ENCODE data around the gene NRN1L.

GRCh38 chr16:67848118-67848517, 36.6 kb upstream of the NRN1L start:
- TF ChIP-seq POLR2A (IDR thresholded peaks at IDR 0.05; ENCODE audit: low read length) (no peak), GATA1 (IDR thresholded peaks at IDR 0.05; ENCODE audit: low read depth, low read length) (no peak)
